ENCODE data around the gene MOCS3.
A peak's percentile ranks its signal among the peaks of the same experiment; 100 is the strongest.

The MOCS3 gene

GRCh38 chr20:50958615-50959542, at the start of gene MOCS3:
MOCS3 (plus strand) TSS chr20:50958818; CDS start chr20:50958843, 25 bp downstream.
- peak; percentile 93 for DNase-seq (ENCODE audit: low read depth)

GRCh38 chr20:50909413-50909812, 49.2 kb upstream of the MOCS3 start:
- DNase-seq (ENCODE audit: low read depth): no peak

- no peak for DNase-seq (ENCODE audit: low read depth)
These were observed 47.6 kb upstream of the MOCS3 start for GRCh38 chr20:50911030-50911429.

- DNase-seq (ENCODE audit: low read depth): no peak
These were observed 46.9 kb upstream of the MOCS3 start for GRCh38 chr20:50911716-50912115.

- DNase-seq (ENCODE audit: low read depth): peak; percentile 92
These were observed 44.8 kb upstream of the MOCS3 start for GRCh38 chr20:50913690-50914375.

- peak; percentile 86 for DNase-seq (ENCODE audit: low read depth)
These were observed 43.2 kb upstream of the MOCS3 start for GRCh38 chr20:50915424-50915823.

- DNase-seq (ENCODE audit: low read depth): peak; percentile 82
These were observed 42.4 kb upstream of the MOCS3 start for GRCh38 chr20:50916257-50916656.

GRCh38 chr20:50916934-50917333, 41.7 kb upstream of the MOCS3 start:
- no peak for DNase-seq (ENCODE audit: low read depth)

- DNase-seq (ENCODE audit: low read depth): no peak
These were observed 40.2 kb upstream of the MOCS3 start for GRCh38 chr20:50918403-50918802.

- peak; percentile 96 for DNase-seq (ENCODE audit: low read depth)
These were observed 39.1 kb upstream of the MOCS3 start for GRCh38 chr20:50919567-50919966.

GRCh38 chr20:50920997-50921396, 37.6 kb upstream of the MOCS3 start:
- DNase-seq (ENCODE audit: low read depth): peak; percentile 33

- DNase-seq (ENCODE audit: low read depth): no peak
These were observed 36.7 kb upstream of the MOCS3 start for GRCh38 chr20:50921803-50922501.

GRCh38 chr20:50924261-50924920, 34.2 kb upstream of the MOCS3 start:
- peak; percentile 67 for DNase-seq (ENCODE audit: low read depth)

- DNase-seq (ENCODE audit: low read depth): no peak
These were observed 32.1 kb upstream of the MOCS3 start for GRCh38 chr20:50926530-50926929.

- DNase-seq (ENCODE audit: low read depth): no peak
These were observed 30.1 kb upstream of the MOCS3 start for GRCh38 chr20:50928469-50928868.

GRCh38 chr20:50929299-50930138, 29.1 kb upstream of the MOCS3 start:
- DNase-seq (ENCODE audit: low read depth): peak; percentile 97

- DNase-seq (ENCODE audit: low read depth): no peak
These were observed 28.3 kb upstream of the MOCS3 start for GRCh38 chr20:50930139-50930975.

- DNase-seq (ENCODE audit: low read depth): no peak
These were observed 27.7 kb upstream of the MOCS3 start for GRCh38 chr20:50930976-50931305.

- DNase-seq (ENCODE audit: low read depth): peak; percentile 95
These were observed 27.2 kb upstream of the MOCS3 start, which contains the start of gene ADNP for GRCh38 chr20:50931306-50932015. ADNP (minus strand) TSS chr20:50931437; CDS start chr20:50903996, 27,441 bp downstream.

All from amniotic epithelial cell (primary cell).